PC-3 (cell line): ENCODE measurements around the gene HCAR3. TPM values are rescaled to one million over a fixed set of nuclear protein-coding genes. Genes with fewer than 3 reads are reported as not detected.

ENCODE experiments used
- ATAC-seq: fragments of 200-7000 bp; cut with Tn5 transposase; 2 replicates; pipeline ENCODE4 v1.9.1; 2020; ENCODE audit warnings: mild to moderate bottlenecking, moderate library complexity
- BruUV-seq: library from RNA; stranded (reverse); fragments of 400-500 nt; replicated peaks from 2 replicates; lab custom pipeline; 2021; lab: Mats Ljungman, UMichigan
- CTCF ChIA-PET: fragments of 300-600 bp; sonication (Branson Sonifier 250); formaldehyde crosslinking; loops from one replicate; lab custom pipeline; 2022; ENCODE audit warnings: antibody characterized with exemption; lab: Charles Lee
- POLR2A ChIA-PET: fragments of 300-600 bp; sonication (Branson Sonifier 250); formaldehyde crosslinking; loops from one replicate; lab custom pipeline; 2022; ENCODE audit warnings: antibody characterized with exemption; ENCODE audit not compliant: unreplicated experiment; lab: Charles Lee
- DNase-seq: peaks from one replicate; pipeline ENCODE4 v3.0.0-alpha.2; 2015
- H2AFZ ChIP-seq: fragments of 300-600 bp; sonication (generic); 2 replicates; pipeline ENCODE4 v1.6.0; 2016; ENCODE audit warnings: antibody characterized with exemption, low read length
- H3F3A ChIP-seq: fragments of 300-600 bp; sonication (generic); one replicate; pipeline ENCODE4 v1.6.0; 2017; ENCODE audit warnings: antibody characterized with exemption, low read length, control low read depth, mild to moderate bottlenecking; ENCODE audit not compliant: unreplicated experiment
- H3K27ac ChIP-seq: fragments of 300-600 bp; sonication (generic); 2 replicates; pipeline ENCODE4 v1.5.1; 2016; ENCODE audit warnings: mild to moderate bottlenecking, low read length
- H3K27me3 ChIP-seq: fragments of 300-600 bp; sonication (generic); 2 replicates; pipeline ENCODE4 v1.6.1; 2016; ENCODE audit warnings: low read length, mixed read lengths
- H3K36me3 ChIP-seq: fragments of 300-600 bp; sonication (generic); 2 replicates; pipeline ENCODE4 v1.6.1; 2016; ENCODE audit warnings: low read depth, mixed run types, low read length, mixed read lengths
- H3K4me1 ChIP-seq: fragments of 300-600 bp; sonication (generic); 2 replicates; pipeline ENCODE4 v1.5.1; 2016; ENCODE audit warnings: low read length; ENCODE audit not compliant: insufficient read depth
- H3K4me2 ChIP-seq: fragments of 300-600 bp; sonication (generic); 2 replicates; pipeline ENCODE4 v1.6.0; 2016; ENCODE audit warnings: low read length
- H3K4me3 ChIP-seq: fragments of 300-600 bp; sonication (generic); 2 replicates; pipeline ENCODE4 v1.5.1; 2016; ENCODE audit warnings: mild to moderate bottlenecking, low read length, mixed read lengths
- H3K79me2 ChIP-seq: fragments of 300-600 bp; sonication (generic); 2 replicates; pipeline ENCODE4 v1.6.1; 2017; ENCODE audit warnings: low read length, mixed read lengths
- H3K9ac ChIP-seq: fragments of 300-600 bp; sonication (generic); 2 replicates; pipeline ENCODE4 v1.6.0; 2016; ENCODE audit warnings: mild to moderate bottlenecking, low read length
- H3K9me2 ChIP-seq: fragments of 300-600 bp; sonication (generic); replicated peaks from 2 replicates; pipeline ENCODE4 v1.6.1; 2016; ENCODE audit warnings: mixed run types, low read length, mixed read lengths
- H3K9me3 ChIP-seq: fragments of 300-600 bp; sonication (generic); 2 replicates; pipeline ENCODE4 v1.6.1; 2016; ENCODE audit warnings: low read length, mixed read lengths
- H4K20me1 ChIP-seq: fragments of 300-600 bp; sonication (generic); 2 replicates; pipeline ENCODE4 v1.6.1; 2016; ENCODE audit warnings: low read length, mixed read lengths
- CTCF ChIP-seq: fragments of 300-600 bp; sonication (generic); conservative IDR thresholded peaks from 2 replicates; pipeline ENCODE4 v1.5.1; 2017; ENCODE audit warnings: antibody characterized with exemption, low read depth, mild to moderate bottlenecking, low read length
- EZH2 ChIP-seq: fragments of 300-600 bp; sonication (generic); IDR thresholded peaks from one replicate; pipeline ENCODE4 v1.6.1; 2017; ENCODE audit warnings: antibody characterized with exemption, mild to moderate bottlenecking, low read length; ENCODE audit not compliant: unreplicated experiment
- EZH2phosphoT487 ChIP-seq: fragments of 300-600 bp; sonication (generic); IDR thresholded peaks from 2 replicates; pipeline ENCODE4 v1.6.1; 2018; ENCODE audit warnings: mild to moderate bottlenecking, antibody characterized with exemption, low read length, borderline replicate concordance
- intact Hi-C: fragments of 100-400 bp; cut with micrococcal nuclease; formaldehyde crosslinking; loops from 2 replicates; pipeline ENCODE4 v1.9.0; 2023
- total RNA-seq: library from RNA; depleted of rRNA; stranded (reverse); fragments of >200 nt; gene quantifications from 2 replicates; pipeline ENCODE4 v1.2.3, GENCODE V29; 2014

Gene HCAR3
- total RNA-seq, 1 experiment from 2014 or later = not detected

GRCh38 chr12:122688291-122688690, 28.3 kb downstream of the HCAR3 start:
- no peak for ATAC-seq
- no peaks in the 10 kb centered on the region for H3K27me3 ChIP-seq
- no peak overlapping the region for H3K9ac ChIP-seq
- intact Hi-C loops = no loop called here
- H2AFZ ChIP-seq = no peak overlapping the region
- H3K4me2 ChIP-seq = no peak overlapping the region
- H3K36me3 ChIP-seq = no peaks in the 10 kb centered on the region
- BruUV-seq = no TSS peak
- H3K27ac ChIP-seq = no peak overlapping the region
- no peaks in the 10 kb centered on the region for H4K20me1 ChIP-seq
- no peaks in the 10 kb centered on the region for H3F3A ChIP-seq
- CTCF ChIA-PET = no interaction called here
- no peaks in the 10 kb centered on the region for H3K9me2 ChIP-seq
- TF ChIP-seq CTCF (no peak), EZH2phosphoT487 (no peak), EZH2 (no peak)
- no peaks in the 10 kb centered on the region for H3K4me1 ChIP-seq
- no peak for DNase-seq
- H3K79me2 ChIP-seq = no peaks in the 10 kb centered on the region
- POLR2A ChIA-PET = no interaction called here
- no peaks in the 10 kb centered on the region for H3K9me3 ChIP-seq
- no peak overlapping the region for H3K4me3 ChIP-seq

- Histone ChIP-seq H3K36me3 (no peaks in the 10 kb centered on the region), H3K27ac (no peak overlapping the region), H4K20me1 (no peaks in the 10 kb centered on the region), H3K9ac (no peak overlapping the region), H3K79me2 (no peaks in the 10 kb centered on the region), H3F3A (no peaks in the 10 kb centered on the region), H3K9me2 (no peaks in the 10 kb centered on the region), H3K4me2 (no peak overlapping the region), H3K4me1 (no peaks in the 10 kb centered on the region), H3K4me3 (no peak overlapping the region), H2AFZ (no peak overlapping the region), H3K9me3 (no peaks in the 10 kb centered on the region), H3K27me3 (no peaks in the 10 kb centered on the region)
- no peak for TF ChIP-seq CTCF
- no peak for TF ChIP-seq EZH2
- no peak for TF ChIP-seq EZH2phosphoT487
- ATAC-seq = peak; percentile 46
- CTCF ChIA-PET = no interaction called here
- DNase-seq = peak; percentile 34
- no TSS peak for BruUV-seq
- intact Hi-C loops = no loop called here
- POLR2A ChIA-PET = no interaction called here
Measured at GRCh38 chr12:122687086-122687485, 29.5 kb downstream of the HCAR3 start.

GRCh38 chr12:122686538-122686937, 30.1 kb downstream of the HCAR3 start:
- H3K4me2 ChIP-seq = no peak overlapping the region
- TF ChIP-seq EZH2 = no peak
- no peak for TF ChIP-seq CTCF
- TF ChIP-seq EZH2phosphoT487 = no peak
- H3K27me3 ChIP-seq = no peaks in the 10 kb centered on the region
- no peak for ATAC-seq
- no peak overlapping the region for H3K27ac ChIP-seq
- BruUV-seq = no TSS peak
- H3K4me1 ChIP-seq = no peaks in the 10 kb centered on the region
- no peaks in the 10 kb centered on the region for H3F3A ChIP-seq
- intact Hi-C loops = no loop called here
- H3K9ac ChIP-seq = no peak overlapping the region
- no peaks in the 10 kb centered on the region for H3K36me3 ChIP-seq
- ChIA-PET CTCF (no interaction called here), POLR2A (no interaction called here)
- no peak overlapping the region for H2AFZ ChIP-seq
- H3K9me3 ChIP-seq = no peaks in the 10 kb centered on the region
- H3K4me3 ChIP-seq = no peak overlapping the region
- DNase-seq = no peak
- H3K9me2 ChIP-seq = no peaks in the 10 kb centered on the region
- H3K79me2 ChIP-seq = no peaks in the 10 kb centered on the region
- no peaks in the 10 kb centered on the region for H4K20me1 ChIP-seq
